Middle frontal gyrus (tissue), 1 donor: ENCODE data around the gene P3H4.
A peak's percentile ranks its signal among the peaks of the same experiment; 100 is the strongest.
"Not testable (repeated sequence)": the region's sequence is repeated elsewhere in the genome, so short reads cannot be mapped to it uniquely, and the experiment has no call there.

Experiments used
- DNase-seq: peaks from one replicate; pipeline ENCODE4 v3.0.0-alpha.2; 2015; ENCODE audit warnings: low spot score; ENCODE audit errors: extremely low spot score

The P3H4 gene

DNA sequence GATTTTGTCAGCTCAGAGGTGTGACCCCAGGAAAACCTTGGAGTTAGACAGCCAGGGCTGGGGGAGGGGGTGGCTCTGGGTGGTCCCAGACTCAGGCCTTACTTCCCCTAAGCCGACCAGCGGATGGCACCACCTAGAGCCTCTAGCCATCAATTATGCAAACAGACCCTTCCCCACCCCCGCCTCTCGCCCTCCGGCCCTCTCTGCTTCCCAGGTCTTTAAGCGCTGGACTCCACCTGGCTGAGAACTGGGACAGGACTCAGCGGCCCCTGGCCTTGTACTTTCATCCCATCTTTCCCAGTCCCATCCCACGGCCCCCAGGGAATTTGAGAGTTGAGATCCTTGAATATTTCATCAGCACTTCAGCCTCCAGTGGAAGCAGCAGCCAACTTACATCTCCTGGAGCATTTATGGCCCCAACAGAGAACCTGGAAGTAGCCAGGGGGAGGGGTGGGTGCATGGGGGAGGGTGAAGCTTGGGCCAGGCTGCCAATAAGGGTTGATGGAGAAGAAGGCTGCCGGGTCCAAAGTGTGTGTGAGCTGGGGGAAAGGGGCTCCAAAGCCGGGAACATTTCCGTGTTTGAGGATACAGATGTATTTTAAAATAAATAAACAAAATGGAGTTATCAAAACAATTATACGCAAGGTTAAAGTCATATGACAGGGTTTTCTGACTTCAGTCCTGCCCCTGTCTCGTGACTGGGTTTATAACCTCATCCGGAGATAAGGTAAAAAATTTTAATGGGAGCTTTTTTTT, 17.8 kb downstream of the P3H4 start:
- no peak for DNase-seq

GRCh38 chr17:41792845-41793783, 18.6 kb downstream of the P3H4 start:
- DNase-seq = no peak

- no peak for DNase-seq
Measured at GRCh38 chr17:41787021-41787418, 24.7 kb downstream of the P3H4 start.

GRCh38 chr17:41786227-41787020, 25.3 kb downstream of the P3H4 start, which contains the start of gene JUP:
JUP (minus strand) TSS chr17:41786711; CDS start chr17:41771854, 14,857 bp downstream.
- DNase-seq = peak; percentile 99

GRCh38 chr17:41785859-41786226, 25.9 kb downstream of the P3H4 start:
- no peak for DNase-seq

DNA sequence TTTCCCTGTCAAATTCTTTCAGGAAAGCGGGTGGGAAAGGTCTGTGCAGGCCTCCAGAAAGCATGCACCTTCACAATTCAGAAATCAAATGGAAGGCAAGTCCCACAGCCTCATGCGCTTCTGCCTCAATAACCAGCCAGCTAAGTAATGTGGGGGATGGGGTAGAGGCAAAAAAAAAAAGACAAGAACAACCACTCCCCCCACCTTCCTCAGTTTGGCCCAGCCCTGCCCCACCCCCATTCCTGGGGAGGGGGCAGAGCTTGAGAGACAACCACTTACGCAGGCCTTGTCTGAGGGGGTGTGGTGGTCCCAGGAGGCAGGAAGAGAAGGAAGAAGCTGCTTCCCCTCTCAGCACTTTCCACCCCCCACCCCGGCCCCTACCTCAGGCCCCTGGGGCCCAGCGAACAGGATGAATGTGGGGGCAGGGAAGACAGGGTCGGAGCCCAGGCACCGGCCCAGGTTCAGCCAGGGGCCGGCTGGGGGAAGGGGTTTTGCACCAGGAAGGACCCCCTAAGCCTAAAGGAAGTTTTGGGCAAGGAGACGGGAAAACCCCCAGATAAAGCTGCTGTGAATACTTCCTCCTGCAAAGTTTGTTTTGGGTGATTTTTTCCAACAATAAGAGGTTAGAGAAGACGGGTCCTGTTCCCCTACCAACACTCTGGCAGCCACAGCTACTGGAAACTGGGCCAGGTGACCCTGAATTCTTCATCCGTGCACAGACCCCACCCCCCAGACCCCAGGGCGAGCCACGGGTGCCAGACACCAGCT, 26.5 kb downstream of the P3H4 start:
- DNase-seq = no peak

DNA sequence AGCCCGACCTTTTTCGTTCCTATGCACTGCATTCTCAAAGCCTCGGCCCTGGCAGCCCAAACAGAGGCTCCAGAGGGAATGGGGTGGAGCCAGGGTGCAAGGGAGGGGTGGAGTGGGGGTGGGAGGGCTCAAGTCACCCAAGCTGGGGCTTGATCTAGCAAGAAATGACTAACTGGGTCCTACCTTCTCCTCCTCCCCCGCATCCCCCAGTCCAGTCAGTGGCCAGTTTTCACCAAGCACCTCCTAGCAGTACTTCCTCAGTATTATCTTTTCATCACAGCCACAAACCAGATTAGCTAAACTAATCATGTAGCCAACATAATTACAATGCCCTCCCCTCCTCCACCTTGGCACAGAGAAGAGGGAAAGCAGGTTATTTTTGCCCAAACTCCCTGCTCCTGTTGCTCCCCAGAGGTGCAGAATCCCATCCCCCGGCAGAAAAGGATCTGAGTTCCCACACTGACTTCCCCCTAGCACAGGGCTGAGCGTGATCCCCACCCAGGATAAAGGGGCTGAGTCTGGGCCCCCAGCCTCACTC, 27.5 kb downstream of the P3H4 start:
- no peak for DNase-seq

GRCh38 chr17:41782142-41782541, 29.6 kb downstream of the P3H4 start:
- no peak for DNase-seq

- DNase-seq = no peak
Measured at GRCh38 chr17:41781404-41782110, 30.2 kb downstream of the P3H4 start.

DNA sequence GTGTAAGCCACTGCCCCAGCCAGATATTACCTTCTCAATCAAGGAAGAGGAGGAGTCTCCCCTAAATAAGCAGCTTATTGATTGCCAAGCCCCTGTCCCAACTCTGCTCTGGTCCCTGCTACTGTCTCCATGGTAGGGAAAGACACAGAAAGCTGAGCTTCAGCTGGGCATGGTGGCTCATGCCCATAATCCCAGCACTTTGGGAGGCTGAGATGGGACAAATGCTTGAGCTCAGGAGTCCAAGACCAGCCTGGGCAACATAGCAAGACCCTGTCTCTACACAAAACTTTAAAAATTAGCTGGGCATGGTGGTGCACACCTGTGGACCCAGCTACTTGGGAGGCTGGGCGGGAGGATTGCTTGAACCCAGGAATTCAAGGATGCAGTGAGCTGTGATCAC, 31.8 kb downstream of the P3H4 start:
- no peak for DNase-seq

DNA sequence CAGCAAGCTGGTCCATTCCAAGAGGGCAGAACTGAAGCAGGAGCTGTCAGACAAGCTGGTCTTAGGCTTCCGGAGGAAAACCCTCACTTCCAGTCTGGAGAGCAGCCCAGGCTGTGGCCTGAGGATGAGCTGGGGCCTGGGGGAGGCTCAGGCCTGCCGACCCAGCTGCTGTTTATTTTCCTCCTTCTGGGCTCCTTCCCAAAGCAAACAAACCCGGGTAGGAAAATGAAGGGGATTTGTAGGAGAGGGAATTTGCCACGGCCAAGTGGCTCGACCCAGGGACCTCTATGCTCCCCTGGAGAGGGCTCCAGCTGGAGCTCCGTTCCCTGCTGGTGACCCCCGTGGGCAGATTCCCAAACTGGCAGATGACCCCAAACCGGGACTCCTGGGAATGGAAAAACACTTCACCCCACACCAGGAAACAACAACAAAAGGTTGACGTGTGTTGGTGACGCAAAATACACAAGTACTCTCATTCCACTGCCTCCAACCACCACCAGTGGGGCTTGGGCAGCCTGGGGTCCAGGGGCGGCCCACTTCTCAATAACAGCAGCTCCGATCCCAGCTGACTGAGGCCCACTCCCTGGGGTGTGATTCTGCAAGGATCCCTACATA, 34.1 kb downstream of the P3H4 start:
- DNase-seq = no peak

GRCh38 chr17:41777157-41777573, 34.6 kb downstream of the P3H4 start:
- no peak for DNase-seq

DNA sequence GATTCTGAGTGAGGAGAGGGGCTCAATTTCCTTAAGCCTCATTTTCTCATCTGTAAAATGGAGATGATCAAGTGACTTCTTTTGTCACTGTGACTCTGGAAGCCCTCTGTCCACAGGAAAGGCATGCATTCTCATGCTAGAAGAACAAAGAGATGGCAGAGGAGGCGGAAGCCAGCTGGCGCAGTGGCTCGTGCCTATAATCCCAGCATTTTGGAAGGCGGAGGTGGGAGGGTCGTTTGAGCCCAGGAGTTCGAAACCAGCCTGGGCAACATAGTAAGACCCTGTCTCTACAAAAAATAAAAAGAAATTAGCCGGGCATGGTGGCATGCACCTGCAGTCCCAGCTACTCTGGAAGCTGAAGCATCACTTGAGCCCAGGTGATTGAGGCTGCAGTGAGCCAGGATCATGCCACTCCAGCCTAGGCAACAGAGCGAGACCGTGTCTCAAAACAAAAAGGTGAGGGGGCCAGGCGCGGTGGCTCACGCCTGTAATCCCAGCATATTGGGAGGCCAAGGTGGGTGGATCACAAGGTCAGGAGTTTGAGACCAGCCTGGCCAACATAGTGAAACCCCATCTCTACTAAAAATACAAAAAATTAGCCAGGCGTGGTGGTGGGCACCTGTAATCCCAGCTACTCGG, 35.4 kb downstream of the P3H4 start:
- DNase-seq = not testable (repeated sequence)

- DNase-seq = no peak
Measured at GRCh38 chr17:41775394-41776226, 36.1 kb downstream of the P3H4 start.

DNA sequence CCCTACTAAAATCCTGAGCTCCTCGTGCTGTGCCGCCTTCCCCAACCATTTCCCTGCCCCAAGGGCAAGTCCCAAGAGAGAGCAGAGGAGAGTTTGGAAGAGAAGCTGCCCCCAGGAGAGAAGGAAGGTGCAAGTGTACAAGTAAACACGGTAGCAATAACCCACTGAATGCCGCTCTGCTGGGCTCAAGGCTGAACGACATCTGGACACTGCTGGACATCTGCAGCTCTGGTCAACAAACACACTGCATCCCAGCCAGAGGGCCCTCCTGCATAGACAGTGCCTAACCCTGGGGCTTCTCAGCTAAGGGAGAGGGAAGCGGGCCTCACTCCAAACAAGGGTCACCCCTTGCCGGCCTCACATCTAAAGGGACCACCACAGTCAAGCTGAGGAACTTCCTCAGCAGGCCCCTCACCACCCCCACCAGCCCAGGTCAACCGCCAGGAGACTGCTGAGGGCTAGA, 38.0 kb downstream of the P3H4 start:
- no peak for DNase-seq

GRCh38 chr17:41773190-41773588, 38.6 kb downstream of the P3H4 start:
- no peak for DNase-seq

DNA sequence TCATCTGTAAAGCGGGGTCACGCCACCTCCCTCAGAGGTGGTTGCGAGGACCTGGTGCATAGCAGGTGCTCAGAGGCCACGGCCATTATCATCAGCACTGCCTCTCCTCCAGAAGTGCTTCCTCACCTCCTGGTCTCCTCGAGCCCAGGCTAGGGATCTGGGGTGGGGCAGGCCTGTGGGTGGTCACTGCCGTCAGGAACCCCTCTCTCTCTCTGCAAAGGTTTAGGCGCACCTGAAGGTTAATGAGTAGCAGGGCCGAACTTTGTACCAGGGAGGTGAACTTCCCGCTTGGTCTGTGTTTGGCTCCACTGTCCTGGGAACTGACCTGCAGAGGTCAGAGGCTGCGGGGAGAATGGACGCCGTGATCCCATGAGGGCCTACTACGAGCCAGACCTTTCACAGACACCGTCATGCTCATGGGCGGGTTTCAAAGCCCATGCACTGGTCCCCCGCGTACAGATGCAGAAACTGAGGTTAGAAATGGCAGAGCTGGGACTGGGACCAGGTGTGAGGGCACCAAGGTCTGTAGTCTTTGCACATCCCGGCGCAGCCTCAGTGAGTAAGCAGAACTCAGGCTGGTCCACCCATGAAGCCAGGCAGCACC, 39.1 kb downstream of the P3H4 start:
- DNase-seq = no peak

DNA sequence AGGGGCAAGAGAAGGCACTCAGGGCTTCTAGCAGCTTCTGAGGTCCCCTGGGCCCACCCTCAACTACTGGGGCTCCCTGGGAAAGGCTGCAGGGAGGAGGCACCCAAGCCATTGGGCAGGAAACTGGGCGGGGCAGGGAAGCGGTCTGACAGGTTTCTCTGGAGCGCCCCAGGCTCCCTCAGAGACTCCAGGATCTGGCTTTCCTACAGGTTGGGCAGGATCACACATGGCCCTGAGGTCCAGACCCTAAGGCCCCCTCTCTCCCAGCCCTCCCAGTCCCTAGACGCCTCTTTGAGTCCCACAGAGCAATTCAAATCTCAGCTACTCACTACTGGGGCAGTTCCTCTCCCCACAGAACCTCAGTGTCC, 39.5 kb downstream of the P3H4 start:
- no peak for DNase-seq
